ENCODE data around the gene TEX11.
"Not testable (repeated sequence)": the region's sequence is repeated elsewhere in the genome, so short reads cannot be mapped to it uniquely, and the experiment has no call there.

- TF ChIP-seq POLR2AphosphoS5 (IDR thresholded peaks at IDR 0.05; ENCODE audit: insufficient read depth in 1 of 2, low read depth in 1 of 2); POLR2A (IDR thresholded peaks at IDR 0.05): not testable (repeated sequence)
Measured at GRCh38 chrX:70733774-70734173, 174.7 kb downstream of the TEX11 start.

Measured in vagina (tissue), 2 donors.